Measurements from ENCODE around the gene ZCWPW1.
A peak's percentile ranks its signal among the peaks of the same experiment; 100 is the strongest.

The ZCWPW1 gene

GRCh38 chr7:100438172-100438571 is 9.7 kb upstream of the ZCWPW1 start:
- H3K4me1 Mint-ChIP-seq: peaks cover 35% of the 10 kb centered on the region
- H3K9me3 Mint-ChIP-seq: no peaks in the 10 kb centered on the region
- H3K4me3 Mint-ChIP-seq: no peak overlapping the region
- no peak for DNase-seq
- no peak for TF ChIP-seq CTCF (IDR thresholded peaks at IDR 0.05)
- peaks cover 17% of the 10 kb centered on the region for H3K36me3 Mint-ChIP-seq (ENCODE audit: low read depth)
- no peaks in the 10 kb centered on the region for H3K27me3 Mint-ChIP-seq (ENCODE audit: low read depth, poor library complexity)
- H3K27ac Mint-ChIP-seq: no peak overlapping the region

- Mint-ChIP-seq H3K27me3 (ENCODE audit: low read depth, poor library complexity) (no peaks in the 10 kb centered on the region), H3K36me3 (ENCODE audit: low read depth) (peaks cover 25% of the 10 kb centered on the region), H3K9me3 (no peaks in the 10 kb centered on the region), H3K4me3 (no peak overlapping the region), H3K4me1 (peaks cover 38% of the 10 kb centered on the region), H3K27ac (no peak overlapping the region)
- no peak for DNase-seq
- TF ChIP-seq CTCF (IDR thresholded peaks at IDR 0.05): no peak
Observed at GRCh38 chr7:100437150-100438100, 8.9 kb upstream of the ZCWPW1 start.

- Mint-ChIP-seq H3K27me3 (ENCODE audit: low read depth, poor library complexity) (no peaks in the 10 kb centered on the region), H3K4me3 (peak overlapping the region; percentile 89)
Observed at GRCh38 chr7:100435401-100436304, 7.2 kb upstream of the ZCWPW1 start.

GRCh38 chr7:100434297-100435144 is 6.0 kb upstream of the ZCWPW1 start:
- TF ChIP-seq CTCF (IDR thresholded peaks at IDR 0.05): no peak
- Mint-ChIP-seq H3K27me3 (ENCODE audit: low read depth, poor library complexity) (no peaks in the 10 kb centered on the region), H3K4me1 (peaks cover 56% of the 10 kb centered on the region), H3K4me3 (peak overlapping the region; percentile 88), H3K36me3 (ENCODE audit: low read depth) (peaks cover 36% of the 10 kb centered on the region), H3K9me3 (no peaks in the 10 kb centered on the region), H3K27ac (peak overlapping the region; percentile 63)
- DNase-seq: no peak

More at GRCh38 chr7:100435401-100436304, 7.2 kb upstream of the ZCWPW1 start:
- no peak for TF ChIP-seq CTCF (IDR thresholded peaks at IDR 0.05)
- Mint-ChIP-seq H3K4me1 (peaks cover 52% of the 10 kb centered on the region), H3K9me3 (no peaks in the 10 kb centered on the region), H3K36me3 (ENCODE audit: low read depth) (peaks cover 36% of the 10 kb centered on the region), H3K27ac (peak overlapping the region; percentile 77)
- peak; percentile 58 for DNase-seq

GRCh38 chr7:100433592-100434296 is 5.2 kb upstream of the ZCWPW1 start:
- H3K4me1 Mint-ChIP-seq: peaks cover 56% of the 10 kb centered on the region
- peak overlapping the region; percentile 88 for H3K4me3 Mint-ChIP-seq
- peaks cover 36% of the 10 kb centered on the region for H3K36me3 Mint-ChIP-seq (ENCODE audit: low read depth)
- no peaks in the 10 kb centered on the region for H3K9me3 Mint-ChIP-seq
- H3K27ac Mint-ChIP-seq: peak overlapping the region; percentile 82
- H3K27me3 Mint-ChIP-seq (ENCODE audit: low read depth, poor library complexity): peaks cover under 1% of the 10 kb centered on the region
- no peak for TF ChIP-seq CTCF (IDR thresholded peaks at IDR 0.05)
- DNase-seq: no peak
